ENCODE results near the gene S100A2.
"Not testable (repeated sequence)": the region's sequence is repeated elsewhere in the genome, so short reads cannot be mapped to it uniquely, and the experiment has no call there.

The S100A2 gene

GRCh38 chr1:153588033-153588432 lies 22.4 kb upstream of the S100A2 start:
- not testable (repeated sequence) for DNase-seq

DNA sequence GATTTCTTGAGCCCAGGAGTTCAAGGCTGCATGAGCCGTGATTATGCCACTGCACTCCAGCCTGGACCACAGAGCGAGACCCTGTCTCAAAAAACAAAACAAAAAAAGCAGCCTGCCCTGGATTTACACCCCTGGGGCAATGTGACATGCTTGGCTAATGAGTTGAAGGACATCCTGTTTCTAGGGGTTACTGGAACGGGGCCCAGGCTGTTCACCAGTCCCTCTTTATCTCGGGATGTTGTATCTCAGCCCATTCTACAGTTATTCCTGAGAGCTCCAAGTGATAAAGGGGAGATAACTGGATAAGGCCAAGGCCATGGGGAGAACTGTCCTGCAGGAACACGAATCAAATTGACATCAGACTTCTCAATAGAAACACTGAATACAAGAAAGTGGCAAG lies 21.7 kb upstream of the S100A2 start:
- no peak for DNase-seq

GRCh38 chr1:153586347-153586746 lies 20.7 kb upstream of the S100A2 start:
- no peak for DNase-seq

GRCh38 chr1:153585006-153585405 lies 19.4 kb upstream of the S100A2 start:
- DNase-seq = no peak

DNA sequence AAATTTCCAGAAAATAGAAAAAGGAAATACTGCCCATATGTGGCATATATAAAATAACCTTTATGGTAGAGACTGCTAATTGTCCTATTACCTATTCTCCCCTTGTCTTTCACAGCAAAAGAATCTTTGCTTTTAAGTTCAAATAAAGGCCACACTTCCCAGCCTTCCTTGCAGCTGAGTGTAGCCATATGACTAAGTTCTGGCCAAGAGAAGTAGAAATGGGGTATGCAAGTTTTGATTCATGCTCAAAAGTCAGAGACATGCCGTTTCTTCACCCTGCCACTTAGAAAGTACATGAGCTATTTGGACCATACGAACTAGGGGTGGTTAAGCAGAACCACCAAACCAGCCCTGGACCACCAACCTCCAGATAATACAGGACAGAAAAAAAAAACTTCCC lies 18.3 kb upstream of the S100A2 start:
- no peak for DNase-seq

DNA sequence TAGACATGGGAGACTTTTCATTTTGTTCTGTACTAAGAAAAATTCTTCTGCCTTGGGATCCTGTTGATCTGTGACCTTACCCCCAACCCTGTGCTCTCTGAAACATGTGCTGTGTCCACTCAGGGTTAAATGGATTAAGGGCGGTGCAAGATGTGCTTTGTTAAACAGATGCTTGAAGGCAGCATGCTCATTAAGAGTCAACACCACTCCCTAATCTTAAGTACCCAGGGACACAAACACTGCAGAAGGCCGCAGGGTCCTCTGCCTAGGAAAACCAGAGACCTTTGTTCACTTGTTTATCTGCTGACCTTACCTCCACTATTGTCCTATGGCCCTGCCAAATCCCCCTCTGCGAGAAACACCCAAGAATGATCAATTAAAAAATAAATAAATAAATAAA lies 17.9 kb upstream of the S100A2 start:
- DNase-seq = not testable (repeated sequence)

- DNase-seq = not testable (repeated sequence)
Observed at GRCh38 chr1:153582836-153583235, 17.2 kb upstream of the S100A2 start.

DNA sequence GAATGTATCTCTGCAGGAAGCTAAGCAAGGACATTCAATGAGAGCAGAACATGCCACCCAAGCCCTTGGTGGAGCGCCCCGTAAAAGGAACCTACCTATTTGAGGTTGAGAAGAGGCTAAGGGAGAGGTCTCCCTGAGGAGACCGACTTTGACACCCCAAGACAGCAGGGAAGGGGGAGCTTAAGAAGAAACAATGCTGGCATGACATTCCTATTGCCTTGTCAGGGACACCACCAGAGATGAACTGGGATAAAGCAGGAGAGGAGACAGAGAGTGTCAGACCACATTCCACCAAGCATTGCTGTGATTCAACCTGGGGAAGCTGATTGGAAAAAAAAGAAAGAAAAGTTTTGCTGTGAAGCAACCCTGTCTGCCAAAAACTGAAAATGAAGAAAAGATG lies 13.3 kb upstream of the S100A2 start:
- no peak for DNase-seq

DNA sequence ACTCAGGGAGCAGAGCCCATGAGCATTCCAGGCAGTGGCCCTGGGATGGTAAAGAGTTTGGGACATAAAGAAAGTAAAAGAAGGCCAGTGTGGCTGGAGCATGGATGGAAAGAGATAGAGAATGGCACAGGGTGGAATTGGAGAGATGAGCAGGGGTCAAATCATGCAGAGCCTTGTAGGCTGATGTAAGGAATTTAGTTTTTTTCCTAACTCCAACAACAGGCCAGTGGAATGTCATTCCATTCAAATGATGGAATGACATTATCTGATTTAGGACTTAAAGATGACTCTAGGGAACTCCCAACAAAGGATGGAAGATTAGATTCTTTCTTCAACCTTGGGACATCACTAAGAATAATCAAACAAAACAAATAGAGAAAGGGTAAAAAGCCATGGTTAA lies 12.8 kb upstream of the S100A2 start:
- DNase-seq = no peak

DNA sequence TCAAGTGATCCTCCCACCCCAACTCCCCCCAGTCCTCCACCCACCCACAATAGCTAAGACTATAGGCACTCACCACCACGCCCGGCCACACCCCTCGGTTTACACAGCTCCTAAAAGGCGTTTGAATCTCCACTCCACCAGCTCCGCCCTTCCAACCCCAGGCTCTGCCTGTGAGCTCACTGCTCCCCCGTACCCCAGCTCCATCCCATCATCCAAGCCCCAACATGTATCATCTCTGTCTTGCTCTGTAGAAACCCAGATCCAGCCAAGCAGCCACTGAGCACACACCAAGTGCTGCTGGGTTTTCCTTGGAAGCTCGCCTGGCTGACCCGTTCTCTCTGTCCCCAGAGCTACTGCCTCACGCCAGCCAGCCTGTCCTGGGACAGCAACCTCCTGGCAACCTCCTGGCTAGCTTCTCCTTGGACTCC lies 12.0 kb upstream of the S100A2 start:
- no peak for DNase-seq

DNA sequence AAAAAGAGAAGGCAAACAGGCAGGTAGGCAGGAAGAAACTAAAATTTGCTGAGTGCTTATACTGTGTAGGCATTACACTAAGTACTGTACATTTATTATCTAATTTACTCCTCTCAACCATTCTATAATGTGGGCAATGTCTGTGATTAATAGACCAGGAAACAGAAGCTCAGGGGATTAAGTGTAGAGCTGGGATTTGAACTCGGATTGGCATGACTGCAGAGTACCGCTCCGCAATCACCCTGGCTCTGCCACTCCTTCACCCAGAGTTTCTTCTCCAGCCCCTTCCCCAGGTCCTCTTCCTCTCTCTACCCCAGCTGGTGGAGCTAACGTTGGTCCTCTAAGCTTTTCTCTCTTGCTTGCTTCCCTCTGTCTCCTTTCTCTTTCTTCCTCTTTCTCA lies 11.5 kb upstream of the S100A2 start:
- DNase-seq = no peak

DNA sequence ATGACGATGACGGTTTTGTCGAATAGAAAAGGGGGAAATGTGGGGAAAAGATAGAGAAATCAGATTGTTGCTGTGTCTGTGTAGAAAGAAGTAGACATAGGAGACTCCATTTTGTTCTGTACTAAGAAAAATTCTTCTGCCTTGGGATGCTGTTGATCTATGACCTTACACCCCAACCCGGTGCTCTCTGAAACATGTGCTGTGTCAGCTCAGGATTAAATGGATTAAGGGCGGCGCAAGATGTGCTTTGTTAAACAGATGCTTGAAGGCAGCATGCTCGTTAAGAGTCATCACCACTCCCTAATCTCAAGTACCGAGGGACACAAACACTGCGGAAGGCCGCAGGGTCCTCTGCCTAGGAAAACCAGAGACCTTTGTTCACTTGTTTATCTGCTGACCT lies 9.9 kb upstream of the S100A2 start:
- DNase-seq = not testable (repeated sequence)

GRCh38 chr1:153575081-153575491 lies 9.4 kb upstream of the S100A2 start:
- not testable (repeated sequence) for DNase-seq

DNA sequence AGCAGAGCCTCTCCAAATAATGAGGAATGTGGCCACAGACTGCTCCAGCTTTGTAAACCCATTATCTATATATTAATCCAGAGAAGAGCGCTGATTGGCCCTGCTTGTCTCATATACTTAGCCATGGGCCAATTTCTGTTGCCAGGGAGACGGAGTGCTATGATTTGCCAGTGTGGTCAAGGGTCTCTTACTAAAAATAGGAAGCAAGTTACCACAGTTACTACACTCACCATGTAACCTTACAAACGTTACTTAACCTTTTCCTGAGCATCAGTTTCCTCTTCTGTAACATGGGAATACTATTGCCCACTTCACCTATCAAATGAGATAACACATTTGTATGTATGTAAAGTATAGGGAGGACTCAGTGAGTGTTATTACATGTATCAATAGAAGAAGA lies 7.7 kb upstream of the S100A2 start:
- no peak for DNase-seq

- DNase-seq = peak; percentile 80
Observed at GRCh38 chr1:153572569-153573015, 6.9 kb upstream of the S100A2 start.

DNA sequence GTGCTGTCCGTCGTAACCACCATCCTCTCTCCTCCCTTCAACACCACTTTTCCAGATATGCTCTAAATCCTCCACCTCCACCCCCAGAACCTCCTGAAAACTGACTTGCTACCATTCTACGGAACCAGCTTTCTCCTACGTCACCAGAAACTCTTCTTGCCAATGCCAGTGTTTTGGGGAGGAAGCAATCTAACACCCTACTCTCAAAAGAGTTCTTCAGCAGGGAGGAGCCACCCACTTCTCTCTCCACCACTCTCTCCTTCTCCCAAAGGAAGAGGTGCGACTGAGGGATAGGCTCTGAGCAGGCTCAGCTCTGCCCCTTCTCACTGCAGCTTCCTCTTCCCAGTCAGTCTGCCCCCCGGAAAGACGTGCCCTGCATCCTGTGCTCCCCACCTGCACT lies 6.1 kb upstream of the S100A2 start:
- DNase-seq = no peak

DNA sequence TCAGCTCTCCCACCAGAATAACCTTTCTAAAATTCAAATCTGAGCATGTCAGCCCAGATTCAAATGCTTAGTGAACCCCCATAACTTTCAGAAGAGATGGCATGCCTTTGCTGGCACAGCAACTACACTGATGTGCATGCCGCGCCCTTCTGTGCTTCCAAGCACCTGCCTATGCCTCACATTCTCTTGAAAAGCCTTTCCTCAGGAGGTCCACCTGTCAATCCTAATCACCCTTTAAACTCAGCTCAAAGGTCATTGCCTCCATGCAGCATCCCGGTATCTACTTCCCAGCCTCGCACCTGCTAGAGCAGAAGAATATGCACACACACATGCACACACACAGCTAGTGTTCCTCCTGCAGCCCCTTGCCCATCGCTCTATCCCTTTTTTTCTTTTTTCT lies 5.2 kb upstream of the S100A2 start:
- DNase-seq = no peak

GRCh38 chr1:153569465-153569864 lies 3.8 kb upstream of the S100A2 start:
- DNase-seq = no peak

DNA sequence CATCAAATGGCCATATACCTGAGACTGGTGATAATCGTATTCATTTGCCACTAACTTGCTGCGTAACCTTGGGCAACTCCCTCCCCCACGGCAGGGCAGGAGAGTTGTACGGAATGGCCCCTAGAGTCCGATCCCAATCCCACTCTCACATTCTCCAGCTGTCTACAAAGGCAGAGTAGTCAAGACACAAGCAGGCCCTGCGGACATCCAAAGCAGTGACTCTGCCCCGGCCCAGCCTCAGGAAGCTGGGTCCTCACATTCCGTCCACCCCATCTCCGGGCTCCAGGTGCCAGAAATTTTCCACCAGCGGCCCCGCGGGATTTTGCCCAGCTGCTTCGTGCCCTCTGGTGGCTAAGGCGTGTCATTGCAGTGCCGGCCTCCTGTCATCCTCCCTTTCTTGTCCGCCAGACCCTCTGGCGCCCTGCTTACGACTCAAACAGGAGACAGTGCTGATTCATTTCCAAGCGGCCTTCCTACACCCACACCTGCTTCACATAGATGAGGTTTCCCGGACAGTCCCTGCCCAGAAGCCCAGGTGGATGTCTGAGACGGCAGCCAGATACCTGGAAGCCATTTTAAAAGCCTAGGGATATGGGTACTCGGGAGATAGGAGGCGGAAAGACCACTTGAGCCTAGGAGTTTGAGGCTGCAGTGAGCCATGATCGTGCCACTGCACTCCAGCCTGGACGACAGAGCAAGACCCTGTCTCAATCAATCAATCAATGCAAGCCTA lies 2.9 kb upstream of the S100A2 start:
- DNase-seq = peak; percentile 92

GRCh38 chr1:153567621-153568366 lies 2.1 kb upstream of the S100A2 start:
- peak; percentile 79 for DNase-seq

- peak; percentile 95 for DNase-seq
Observed at GRCh38 chr1:153566414-153567371, 1.0 kb upstream of the S100A2 start.

DNA sequence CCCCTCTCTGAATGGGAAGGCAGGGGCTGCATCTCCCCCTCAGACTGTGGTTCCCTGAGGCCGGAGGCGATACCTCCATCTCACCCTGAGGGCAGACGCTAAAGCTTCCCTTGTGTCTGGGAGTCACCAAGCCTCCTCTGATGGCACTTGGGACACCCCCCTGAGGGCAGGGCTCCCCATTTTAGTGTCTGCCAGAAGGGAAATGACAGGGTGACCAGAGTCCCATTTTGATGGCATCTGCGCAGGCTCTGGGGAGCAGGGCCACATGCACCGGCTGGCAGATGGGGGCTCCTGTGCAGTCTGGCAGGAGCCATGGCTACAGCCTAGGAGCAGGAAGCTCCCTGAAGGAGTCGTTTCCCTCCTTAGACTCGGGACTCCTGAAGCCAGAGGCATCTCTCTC lies 1.7 kb downstream of the S100A2 start:
- DNase-seq = no peak

DNA sequence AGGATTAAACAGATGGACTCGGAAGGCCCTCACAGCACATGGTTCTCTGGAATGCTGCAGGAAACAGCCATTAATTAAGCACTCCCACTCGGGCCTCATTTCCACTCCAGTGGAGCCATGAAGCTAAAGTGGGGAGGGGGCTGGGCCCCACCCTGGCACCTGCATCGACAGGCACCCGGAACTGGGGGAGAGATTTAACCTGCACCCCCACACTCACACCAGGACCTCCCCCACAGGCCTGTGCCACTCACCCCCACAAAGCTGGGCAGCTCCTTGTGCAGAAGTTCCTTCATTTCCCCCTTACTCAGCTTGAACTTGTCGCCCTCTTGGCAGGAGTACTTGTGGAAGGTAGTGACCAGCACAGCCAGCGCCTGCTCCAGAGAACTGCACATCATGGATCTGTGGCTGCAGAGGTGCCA lies 2.2 kb downstream of the S100A2 start:
- DNase-seq = no peak
